Measurements from ENCODE around the gene RTN4RL2.
"Not testable (repeated sequence)": the region's sequence is repeated elsewhere in the genome, so short reads cannot be mapped to it uniquely, and the experiment has no call there.

The RTN4RL2 gene

DNA sequence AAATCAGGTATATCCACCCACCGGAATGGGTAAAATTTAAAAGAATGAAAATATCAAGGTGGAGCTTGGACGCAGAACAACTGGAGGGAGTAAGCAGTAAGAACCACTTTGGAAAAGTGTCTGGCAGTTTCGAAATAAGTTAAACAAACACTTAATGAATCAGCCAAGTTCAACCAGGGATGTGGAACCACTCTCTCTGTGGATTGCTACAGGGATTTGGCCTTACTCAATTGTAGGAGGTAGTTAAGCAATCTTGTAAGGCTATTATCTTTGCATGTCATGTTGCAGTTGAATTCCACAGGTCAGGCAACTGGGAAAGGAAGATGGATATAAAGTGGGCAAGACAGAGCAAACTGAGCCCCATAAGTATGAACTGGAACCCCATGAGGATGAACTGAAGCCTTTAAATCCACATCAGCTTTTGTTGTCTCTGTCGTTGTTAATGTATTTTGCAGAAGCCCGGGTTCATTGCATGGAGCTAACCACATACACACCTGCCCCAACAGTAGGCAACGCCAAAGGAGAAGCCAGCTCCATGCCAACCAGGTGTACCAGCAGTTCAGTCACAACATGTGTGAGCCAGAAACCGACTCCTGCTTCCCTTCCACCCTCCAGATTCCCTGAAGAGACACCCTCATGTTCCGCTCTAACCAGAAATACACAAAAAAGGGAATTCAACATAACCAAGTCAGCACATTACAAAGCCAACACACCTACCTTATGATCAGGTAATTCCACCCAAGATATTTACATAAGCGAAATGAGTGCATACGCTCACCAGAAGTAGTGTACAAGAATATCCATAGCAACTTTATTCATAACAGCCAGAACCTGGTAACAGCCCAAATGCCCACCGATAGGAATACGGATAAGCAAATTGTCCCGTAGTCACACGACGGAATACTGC lies 25.4 kb upstream of the RTN4RL2 start:
- DNase-seq: no peak

GRCh38 chr11:57436031-57436430 lies 24.3 kb upstream of the RTN4RL2 start:
- DNase-seq: no peak

DNA sequence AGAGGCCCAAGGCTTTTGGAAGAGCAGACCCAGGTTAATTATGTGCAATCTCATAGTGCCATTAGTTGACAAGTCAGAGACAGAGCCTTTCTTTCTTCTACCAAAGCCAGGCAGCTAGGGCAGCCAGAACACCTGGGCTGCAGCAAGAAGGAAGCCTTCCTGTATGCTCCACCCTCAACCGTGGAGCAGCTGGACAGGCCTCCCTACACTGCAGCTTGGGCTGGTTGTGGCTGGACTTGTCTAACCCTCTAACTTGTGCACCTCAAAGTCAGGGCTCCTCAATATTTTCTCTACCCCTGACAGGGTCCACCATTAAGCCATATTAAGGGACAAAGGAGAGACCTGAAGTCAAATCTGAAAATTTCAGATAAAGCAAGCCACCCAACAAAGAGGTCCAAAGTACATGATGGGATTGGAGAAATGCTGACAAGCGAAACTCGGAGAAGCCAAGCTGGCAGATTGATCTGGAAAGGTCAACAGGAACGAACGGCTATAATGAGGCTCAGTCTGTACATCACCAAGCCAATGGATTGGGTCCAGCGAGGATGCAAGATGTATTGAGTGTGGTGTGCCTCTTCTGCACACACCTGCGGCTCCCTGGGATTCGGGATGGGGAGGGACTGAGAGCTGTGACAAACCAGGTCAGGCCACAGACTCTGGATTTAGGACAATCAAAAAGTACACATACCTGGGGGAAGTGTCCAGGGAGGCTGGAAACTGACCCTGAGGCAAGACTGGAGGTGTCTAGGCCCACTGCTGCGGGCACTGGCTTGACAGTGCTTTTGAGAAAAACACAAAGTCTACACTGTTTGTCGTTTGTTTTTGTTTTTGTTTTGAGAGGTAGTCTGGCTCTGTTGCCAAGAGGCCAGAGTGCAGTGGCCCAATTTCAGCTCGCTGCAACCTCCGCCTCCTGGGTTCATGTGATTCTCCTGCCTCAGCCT lies 21.7 kb upstream of the RTN4RL2 start:
- DNase-seq: no peak

GRCh38 chr11:57439786-57440185 lies 20.5 kb upstream of the RTN4RL2 start:
- DNase-seq: no peak

DNA sequence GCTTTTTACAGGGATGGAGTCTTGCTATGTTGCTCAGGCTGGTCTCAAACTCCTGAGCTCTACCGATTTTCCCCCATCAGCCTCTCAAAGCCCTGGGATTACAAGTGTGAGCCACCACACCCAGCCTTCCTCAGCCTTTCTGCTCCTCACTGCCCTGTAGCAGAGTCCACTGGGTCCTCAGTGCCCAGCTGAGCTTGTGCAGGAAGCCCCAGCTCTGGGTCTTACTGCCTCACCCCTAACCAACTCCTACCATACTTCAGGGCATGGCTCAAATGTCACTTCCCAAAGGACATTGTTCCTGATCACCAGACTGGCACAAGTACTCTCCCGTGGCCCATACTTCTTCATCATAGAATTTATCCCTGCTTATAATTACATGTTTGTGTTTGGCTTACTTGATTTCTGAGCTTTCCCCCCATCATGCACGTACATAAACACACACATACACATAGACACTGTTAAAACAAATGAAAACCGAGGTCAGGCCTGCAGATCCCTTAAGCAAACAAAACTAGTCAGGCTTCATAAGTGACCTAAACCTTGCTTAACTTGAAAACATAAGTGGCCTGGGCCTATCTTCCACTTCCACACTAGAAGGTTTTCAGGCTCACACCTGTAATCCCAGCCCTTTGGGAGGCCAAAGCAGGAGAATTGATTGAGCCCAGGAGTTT lies 19.4 kb upstream of the RTN4RL2 start:
- no peak for DNase-seq

DNA sequence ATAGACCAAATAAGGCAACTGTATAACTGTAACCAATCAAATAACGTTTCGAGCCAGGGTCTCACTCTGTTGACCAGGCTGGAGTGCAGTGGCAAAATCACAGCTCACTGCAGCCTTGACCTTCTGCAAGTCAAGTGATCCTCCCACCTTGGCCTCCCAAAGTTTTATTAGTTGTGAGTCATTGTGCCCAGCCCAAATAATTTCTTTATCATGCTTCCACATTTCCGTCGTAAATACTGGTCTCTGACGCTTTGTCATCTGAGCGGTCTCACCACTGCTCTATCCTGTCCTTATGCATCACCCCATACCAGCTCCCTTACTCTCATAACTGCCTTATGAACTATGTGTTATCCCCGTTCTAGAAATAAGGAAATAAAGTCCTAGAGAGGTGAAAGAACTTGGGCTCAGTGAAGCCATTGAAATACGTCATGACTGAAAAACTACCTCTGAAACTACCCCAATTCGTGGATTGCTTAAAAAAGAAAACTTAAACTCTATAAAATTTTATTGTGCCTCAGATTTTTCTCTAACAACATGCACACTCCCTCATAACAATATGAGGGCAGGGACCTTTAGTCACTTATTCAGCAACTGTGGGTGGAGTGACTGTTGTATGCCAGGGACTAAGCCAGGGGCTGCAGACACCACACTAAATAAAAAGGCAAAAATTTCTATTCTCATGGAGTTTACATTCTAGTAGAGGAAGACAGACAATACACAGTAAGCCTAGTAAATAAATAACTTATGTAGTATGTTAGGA lies 15.8 kb upstream of the RTN4RL2 start:
- no peak for DNase-seq

GRCh38 chr11:57445122-57445394 lies 15.3 kb upstream of the RTN4RL2 start:
- not testable (repeated sequence) for DNase-seq

GRCh38 chr11:57446055-57446454 lies 14.3 kb upstream of the RTN4RL2 start:
- DNase-seq: no peak

DNA sequence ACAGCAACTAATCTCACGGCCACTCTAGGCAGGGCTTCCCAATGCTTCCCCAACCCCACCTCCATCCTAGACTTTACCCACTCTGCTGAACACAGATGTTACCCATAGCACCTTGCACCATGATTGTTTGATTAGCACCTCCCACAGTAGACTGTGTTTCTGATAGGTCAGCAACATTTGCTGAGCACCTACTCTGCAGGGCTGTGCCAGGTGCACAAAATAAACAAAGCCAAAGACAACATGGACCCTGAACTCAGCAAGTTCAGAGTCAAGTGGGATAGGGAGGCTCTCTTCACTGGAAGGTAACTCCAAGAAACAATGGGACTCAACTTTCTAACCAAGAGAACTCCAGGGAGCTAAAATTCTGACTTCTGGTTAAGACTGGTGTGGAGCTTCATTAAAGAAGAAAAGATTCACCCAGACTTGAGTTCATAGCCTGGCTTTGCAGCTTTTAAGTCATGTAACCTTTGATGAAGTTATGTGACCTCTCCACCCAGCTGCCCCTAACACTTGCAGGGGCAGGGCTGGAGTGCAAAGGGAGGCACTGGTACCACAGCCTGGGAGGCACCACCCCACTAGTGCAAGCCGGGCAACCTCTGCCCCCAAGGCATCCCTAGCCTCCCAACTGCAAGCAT lies 6.7 kb upstream of the RTN4RL2 start:
- DNase-seq: no peak

DNA sequence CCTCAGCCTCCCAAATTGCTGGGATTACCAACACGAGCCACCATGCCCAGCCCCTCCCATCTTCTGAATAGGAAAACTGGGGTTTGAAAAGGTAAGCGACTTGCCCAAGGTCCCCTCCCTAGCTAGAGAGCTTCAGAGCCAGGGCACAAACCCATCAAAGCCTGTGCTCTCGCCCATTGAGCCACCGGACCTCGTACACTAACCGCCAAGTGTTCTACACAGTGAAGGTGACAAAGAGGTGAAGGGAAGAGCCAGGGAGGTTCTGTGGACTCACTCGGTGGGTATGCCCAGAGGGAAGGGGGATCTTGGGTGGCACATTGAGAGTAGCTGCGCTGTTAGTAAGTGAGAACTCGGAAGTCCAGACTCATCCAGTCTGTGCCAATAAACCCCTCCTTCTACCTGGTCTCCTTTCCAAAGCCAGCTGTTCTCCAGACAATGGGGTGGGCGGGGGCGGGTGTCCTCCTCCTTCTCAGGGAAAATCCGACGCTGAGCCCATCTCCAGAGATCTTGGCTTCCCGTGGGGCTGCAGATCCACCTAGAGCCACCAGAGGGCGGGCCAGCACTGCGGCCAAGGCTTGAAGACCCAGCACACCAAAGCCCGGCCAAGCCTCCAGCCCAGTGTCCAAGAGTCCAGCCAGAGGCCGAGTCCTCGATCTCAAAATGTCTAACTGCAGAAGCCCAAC lies 3.2 kb upstream of the RTN4RL2 start:
- peak; percentile 77 for DNase-seq

DNA sequence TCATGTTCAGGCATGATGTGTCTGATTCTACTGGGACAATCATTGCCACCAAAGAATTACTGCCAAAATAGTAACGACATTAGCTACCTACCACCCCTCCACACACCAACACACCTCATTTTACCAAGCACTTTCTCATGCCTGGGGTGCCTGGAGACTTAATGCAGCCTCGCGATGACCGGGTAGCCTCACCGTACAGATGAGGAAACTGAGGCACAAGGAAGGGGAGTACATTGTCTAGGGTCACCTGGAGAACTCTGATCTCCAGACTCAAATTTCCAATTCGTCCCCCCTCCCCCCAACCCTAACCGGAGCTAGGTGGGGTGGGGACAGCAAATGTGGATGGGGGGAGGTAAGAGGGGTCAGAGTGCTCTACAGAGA lies 2.7 kb upstream of the RTN4RL2 start:
- DNase-seq: no peak

DNA sequence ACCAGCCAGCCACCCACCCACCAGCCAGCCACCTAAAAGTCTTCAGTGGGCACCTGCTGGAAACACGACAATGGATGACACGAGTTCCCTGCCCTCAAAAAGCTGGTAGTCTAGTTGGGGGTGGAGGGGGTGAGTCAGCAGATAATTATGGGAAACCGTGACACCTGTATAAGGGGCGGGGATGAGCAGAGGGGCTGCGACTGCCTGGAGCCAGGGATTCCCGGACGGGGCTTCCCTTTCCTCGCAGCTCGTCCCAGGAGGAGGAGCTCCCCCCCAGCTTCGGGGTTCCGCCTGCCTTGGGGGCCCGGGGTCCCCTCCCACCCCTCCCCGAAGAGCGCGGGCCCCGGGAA lies 2.3 kb upstream of the RTN4RL2 start:
- peak; percentile 46 for DNase-seq

DNA sequence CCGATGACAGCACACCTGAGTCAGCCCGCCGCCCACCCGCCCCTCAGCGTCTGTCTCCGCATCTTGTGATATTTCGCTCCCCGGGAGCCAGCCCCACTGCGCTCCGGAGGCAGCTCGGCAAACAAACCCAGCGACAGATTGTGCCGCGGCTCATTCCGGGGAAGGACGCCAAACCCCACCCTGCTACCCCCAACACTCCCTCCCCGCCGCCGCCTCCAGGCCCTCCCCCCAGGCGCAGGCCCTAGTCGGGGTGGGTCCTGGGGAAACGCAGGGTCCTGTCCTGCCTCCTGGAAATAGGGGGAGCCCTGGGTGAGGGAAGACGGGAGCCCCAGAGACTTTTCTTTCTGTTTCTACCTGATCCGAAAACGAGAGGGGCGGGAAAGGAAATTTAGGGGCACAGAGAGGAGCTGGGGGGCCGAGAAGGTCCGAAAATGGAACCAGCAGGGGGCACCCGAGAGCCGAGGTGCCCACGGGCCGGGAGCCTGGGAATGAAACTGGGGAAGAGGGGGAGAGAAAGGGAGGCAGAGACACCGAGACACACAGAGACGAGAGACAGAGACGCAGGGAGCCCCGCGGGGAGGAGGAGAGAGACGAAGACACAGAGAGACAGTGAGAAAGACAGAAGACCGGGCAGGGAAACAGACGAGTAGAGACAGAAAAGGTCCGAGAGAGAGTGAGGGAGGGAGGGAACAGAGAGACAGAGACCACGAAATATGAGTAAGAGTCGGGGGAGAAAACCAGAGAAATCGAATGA lies 1.7 kb upstream of the RTN4RL2 start:
- peak; percentile 67 for DNase-seq

- no peak for DNase-seq
Observed at GRCh38 chr11:57459164-57460021, 935 bp upstream of the RTN4RL2 start.

DNA sequence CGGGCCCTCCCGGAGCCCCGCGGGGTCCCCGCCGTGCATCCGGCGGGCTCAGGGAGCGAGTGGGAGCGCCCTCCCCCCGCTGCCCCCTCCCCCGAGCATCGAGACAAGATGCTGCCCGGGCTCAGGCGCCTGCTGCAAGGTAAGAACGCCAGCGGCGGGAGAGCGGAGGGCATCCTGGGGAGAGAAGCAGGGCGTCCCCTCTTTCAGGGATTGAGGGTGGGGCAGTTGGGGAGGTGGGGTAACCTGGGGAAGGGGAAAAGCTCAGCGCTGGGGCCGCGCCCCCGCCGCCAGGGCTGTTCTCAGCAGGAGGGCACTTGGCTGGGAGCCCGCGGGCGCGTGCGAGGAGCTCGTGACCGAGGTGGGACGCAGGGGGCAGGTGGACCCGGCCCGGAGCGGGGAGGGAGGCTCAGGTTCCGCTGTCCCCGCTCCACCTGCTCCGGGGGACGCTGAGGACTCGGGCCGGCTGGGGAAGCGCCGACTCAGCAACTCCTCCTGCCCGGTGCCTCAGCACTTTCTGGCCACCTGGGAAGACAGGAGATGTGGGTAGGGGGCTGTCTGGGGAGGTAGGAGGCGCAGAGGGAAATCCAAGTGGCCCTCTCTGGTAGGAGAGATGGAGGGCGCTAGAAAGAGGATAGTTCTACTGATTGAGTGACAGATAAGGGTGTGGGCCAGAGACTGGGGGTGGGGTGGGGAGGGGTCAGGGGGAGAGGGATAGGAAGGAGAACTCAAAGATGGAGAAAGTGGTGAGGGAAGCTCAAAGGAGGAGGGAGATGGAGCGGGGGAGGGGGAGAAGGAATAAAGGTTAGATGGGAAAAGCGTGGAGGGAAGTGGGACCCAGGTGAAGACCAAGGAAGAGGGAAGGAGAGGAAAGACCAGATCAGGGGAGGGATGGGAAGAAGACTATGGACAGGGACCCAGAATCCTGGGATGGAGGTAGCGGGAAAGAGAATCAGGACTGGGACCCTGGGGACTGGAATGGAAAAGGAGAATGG lies 726 bp downstream of the RTN4RL2 start:
- DNase-seq: no peak

GRCh38 chr11:57461841-57462489 lies 1.6 kb downstream of the RTN4RL2 start:
- DNase-seq: no peak

GRCh38 chr11:57462597-57462996 lies 2.3 kb downstream of the RTN4RL2 start:
- no peak for DNase-seq
